Body of pancreas (tissue), 4 donors: ENCODE data around the gene UBE2E3. TPM values are rescaled to one million over a fixed set of nuclear protein-coding genes. Genes with fewer than 3 reads are reported as not detected.

Experiments
- ATAC-seq: fragments of 150-250 bp; one replicate; pipeline ENCODE4 v1.9.1; 2016
- DNase-seq, 4 donors: peaks; one replicate each; pipeline ENCODE4 v3.0.0-alpha.2; 2019
- H3K27ac ChIP-seq, 4 donors: fragments of 200-600 bp; sonication (generic); 1 replicate in 3 of 4; 2 replicates in 1 of 4; pipeline versions ENCODE4 v1.5.1 to v1.6.1; 2016 to 2019; ENCODE audit warnings: mild to moderate bottlenecking in 1 of 4, mixed read lengths in 1 of 4, moderate library complexity in 1 of 4
- H3K27me3 ChIP-seq, 2 donors: fragments of 200-600 bp; sonication (generic); one replicate each; pipeline ENCODE4 v1.6.0; 2016; ENCODE audit warnings: mild to moderate bottlenecking in 1 of 2
- H3K36me3 ChIP-seq, 2 donors: fragments of 200-600 bp; sonication (generic); replicated peaks in 1 of 2; 2 replicates each; pipeline ENCODE4 v1.5.1; 2016; ENCODE audit warnings: low read depth in 2 of 2; ENCODE audit not compliant: insufficient read depth in 1 of 2
- H3K4me1 ChIP-seq: fragments of 200-600 bp; sonication (generic); one replicate; pipeline ENCODE4 v1.6.0; 2016
- H3K4me3 ChIP-seq, 2 donors: fragments of 200-600 bp; sonication (generic); 1 replicate in 1 of 2; 2 replicates in 1 of 2; pipeline ENCODE4 v1.5.1; 2016 to 2019
- H3K9me3 ChIP-seq, 3 donors: fragments of 200-600 bp; sonication (generic); 1 replicate in 2 of 3; 2 replicates in 1 of 3; pipeline ENCODE4 v1.5.1; 2016
- POLR2A ChIP-seq, 3 donors: fragments of 450-650 bp; IDR thresholded peaks; one replicate each; pipeline ENCODE4 v1.6.1; 2016; ENCODE audit warnings: antibody characterized with exemption in 3 of 3, mild to moderate bottlenecking in 2 of 3
- WGBS, 2 donors: methylation state at CpG; one replicate each; pipeline ENCODE4 v1.1.5; 2017; 5-methylcytosine and 5-hydroxymethylcytosine counted together
- intact Hi-C: fragments of 100-400 bp; cut with DNase I; formaldehyde crosslinking; loops from one replicate; pipeline ENCODE4 v1.15.1; 2023
- total RNA-seq, 2 donors: library from RNA; depleted of rRNA; stranded (reverse); fragments of >200 nt; gene quantifications; one replicate each; pipeline ENCODE4 v1.1.0, GENCODE V29; 2016
- TF ChIP-seq, protein P1 (sequence below), 7 experiments: fragments of 450-650 bp in 4 of 7; fragments of 200-600 bp in 3 of 7; sonication (generic) in 3 of 7; IDR thresholded peaks; one replicate each; pipeline ENCODE4 v1.5.1; 2016 to 2019; ENCODE audit warnings: antibody characterized with exemption in 7 of 7

Gene UBE2E3
- total RNA-seq, 2 donors from 2014 or later = 30.3 to 38.7 TPM

DNA sequence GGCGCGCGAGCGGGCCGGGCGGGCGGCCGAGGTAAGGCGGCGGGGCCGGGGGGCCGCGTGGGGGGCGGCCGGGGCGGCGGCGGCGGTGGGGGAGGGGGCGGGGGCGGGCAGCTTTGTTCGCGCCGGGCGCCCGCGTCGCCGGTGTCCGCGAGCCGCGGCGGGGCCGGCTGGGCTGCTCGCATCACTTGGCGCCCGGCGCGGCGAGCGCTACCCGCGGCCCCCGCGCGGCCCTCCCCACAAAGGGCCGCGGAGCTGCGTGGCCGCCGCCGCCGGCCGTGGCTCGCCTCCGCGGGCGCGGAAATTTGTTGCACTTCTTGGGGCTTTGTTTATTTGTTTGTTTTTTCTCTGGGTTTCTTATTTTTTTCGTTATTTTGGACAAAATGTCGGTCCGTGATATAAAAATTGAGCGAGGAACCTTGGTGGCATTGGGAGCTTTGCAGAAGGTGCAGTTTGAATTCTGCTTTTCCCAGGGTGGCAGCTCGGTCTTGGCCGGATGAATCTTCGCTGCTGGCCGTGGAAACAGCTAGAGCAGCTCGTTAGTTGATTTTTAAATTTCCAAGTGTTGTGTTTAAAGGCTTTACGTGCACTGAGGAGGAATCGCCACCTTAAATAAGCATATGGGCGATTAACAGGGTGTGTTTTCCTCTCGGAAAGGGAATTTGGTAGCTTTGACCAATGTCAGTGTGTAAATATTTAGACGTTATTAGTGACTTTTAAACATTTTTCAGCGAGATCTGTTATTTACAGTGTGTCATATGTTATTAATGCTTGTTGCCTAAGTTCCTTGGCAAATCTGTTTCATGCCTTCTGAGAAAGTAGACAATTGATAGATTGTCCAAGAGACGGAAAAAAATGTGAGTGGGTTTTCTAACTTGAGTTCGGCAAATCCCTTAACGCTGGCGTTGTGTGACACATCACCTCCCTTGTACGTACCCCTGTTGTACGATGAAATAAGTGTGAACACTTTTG is 822 bp downstream of the UBE2E3 start:
- H3K27ac ChIP-seq = peak overlapping the region; percentile 82 to 87 (median 86)
- peak overlapping the region in 1 of 2 donors; percentile 53 for H3K4me3 ChIP-seq
- peaks cover 47% of the 10 kb centered on the region for H3K4me1 ChIP-seq
- intact Hi-C loops = no loop called here
- TF ChIP-seq, protein P1, sequence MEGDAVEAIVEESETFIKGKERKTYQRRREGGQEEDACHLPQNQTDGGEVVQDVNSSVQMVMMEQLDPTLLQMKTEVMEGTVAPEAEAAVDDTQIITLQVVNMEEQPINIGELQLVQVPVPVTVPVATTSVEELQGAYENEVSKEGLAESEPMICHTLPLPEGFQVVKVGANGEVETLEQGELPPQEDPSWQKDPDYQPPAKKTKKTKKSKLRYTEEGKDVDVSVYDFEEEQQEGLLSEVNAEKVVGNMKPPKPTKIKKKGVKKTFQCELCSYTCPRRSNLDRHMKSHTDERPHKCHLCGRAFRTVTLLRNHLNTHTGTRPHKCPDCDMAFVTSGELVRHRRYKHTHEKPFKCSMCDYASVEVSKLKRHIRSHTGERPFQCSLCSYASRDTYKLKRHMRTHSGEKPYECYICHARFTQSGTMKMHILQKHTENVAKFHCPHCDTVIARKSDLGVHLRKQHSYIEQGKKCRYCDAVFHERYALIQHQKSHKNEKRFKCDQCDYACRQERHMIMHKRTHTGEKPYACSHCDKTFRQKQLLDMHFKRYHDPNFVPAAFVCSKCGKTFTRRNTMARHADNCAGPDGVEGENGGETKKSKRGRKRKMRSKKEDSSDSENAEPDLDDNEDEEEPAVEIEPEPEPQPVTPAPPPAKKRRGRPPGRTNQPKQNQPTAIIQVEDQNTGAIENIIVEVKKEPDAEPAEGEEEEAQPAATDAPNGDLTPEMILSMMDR (IDR thresholded peaks at IDR 0.05) = no peak
- TF ChIP-seq POLR2A (IDR thresholded peaks at IDR 0.05) = peak in 1 of 3 donors; percentile 6
- no peaks in the 10 kb centered on the region for H3K9me3 ChIP-seq
- 0 to 1% methylated on average over 46 to 73 of the region's 81 CpGs for WGBS, 2 donors
- ATAC-seq (peak; percentile 9), DNase-seq (peak in 3 of 4 donors; percentile 15 to 44 (median 19))
- H3K36me3 ChIP-seq = no peaks in the 10 kb centered on the region
- no peaks in the 10 kb centered on the region for H3K27me3 ChIP-seq

DNA sequence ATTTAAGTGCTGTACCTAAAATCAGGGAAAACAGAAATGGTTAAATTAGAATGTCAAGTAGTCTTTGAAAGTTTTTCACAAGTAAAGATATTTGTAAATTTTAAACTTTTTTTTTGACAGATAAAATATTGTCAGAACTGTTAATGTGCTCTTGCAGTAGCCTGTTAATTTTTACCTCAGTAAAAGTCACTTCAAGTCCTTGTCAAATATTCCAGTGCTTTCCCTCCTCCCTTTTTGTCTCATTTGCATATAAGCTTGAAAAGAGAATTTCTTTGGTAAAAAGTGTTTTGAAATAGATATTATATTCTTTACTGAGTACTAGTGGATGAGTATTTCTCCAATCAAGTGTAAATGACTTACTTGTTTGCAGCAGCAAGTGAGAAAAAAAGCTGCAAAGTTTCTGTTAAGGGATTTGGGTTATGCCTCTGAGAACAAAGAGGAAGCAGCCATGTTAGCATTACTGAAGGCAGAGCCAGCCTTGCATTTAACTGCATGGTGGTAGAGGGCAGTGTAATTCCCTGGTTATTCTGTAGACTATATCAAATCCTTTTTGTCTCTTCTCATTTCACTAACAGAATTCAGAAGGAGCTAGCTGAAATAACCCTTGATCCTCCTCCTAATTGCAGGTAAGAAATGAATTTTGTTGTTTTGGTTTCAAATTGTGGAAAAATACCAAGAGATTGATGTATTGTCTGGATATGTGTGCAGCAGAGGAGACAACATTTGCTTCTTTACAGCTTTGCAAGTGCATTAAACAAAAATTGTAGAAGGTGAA is 3.2 kb downstream of the UBE2E3 start:
- Histone ChIP-seq H3K27me3 (no peaks in the 10 kb centered on the region), H3K27ac (peak overlapping the region in 3 of 4 donors; percentile 56 to 82 (median 62)), H3K4me1 (peaks cover 47% of the 10 kb centered on the region), H3K36me3 (no peaks in the 10 kb centered on the region), H3K9me3 (no peaks in the 10 kb centered on the region), H3K4me3 (no peak overlapping the region)
- intact Hi-C loops = no loop called here
- peak; percentile 20 to 63 (median 46) for DNase-seq
- TF ChIP-seq, protein P1 (IDR thresholded peaks at IDR 0.05) = peak in 4 of 7 experiments; percentile 6 to 29 (median 26)
- no peak for TF ChIP-seq POLR2A (IDR thresholded peaks at IDR 0.05)
- ATAC-seq = no peak

- intact Hi-C loops = no loop called here
- Histone ChIP-seq H3K4me1 (peaks cover 40% of the 10 kb centered on the region), H3K27me3 (no peaks in the 10 kb centered on the region), H3K4me3 (no peak overlapping the region), H3K27ac (no peak overlapping the region), H3K9me3 (no peaks in the 10 kb centered on the region), H3K36me3 (no peaks in the 10 kb centered on the region)
- ATAC-seq = no peak
- TF ChIP-seq, protein P1 (IDR thresholded peaks at IDR 0.05) = no peak
- DNase-seq = no peak
- 28 to 33% methylated on average over 2 of the region's 2 CpGs for WGBS, 2 donors
Measured at GRCh38 chr2:180985771-180986395, 5.5 kb downstream of the UBE2E3 start.

GRCh38 chr2:180987146-180987545 is 6.7 kb downstream of the UBE2E3 start:
- H3K4me1 ChIP-seq = peaks cover 38% of the 10 kb centered on the region
- H3K4me3 ChIP-seq = no peak overlapping the region
- no peak for TF ChIP-seq POLR2A (IDR thresholded peaks at IDR 0.05)
- ATAC-seq (no peak), DNase-seq (no peak)
- no peaks in the 10 kb centered on the region for H3K27me3 ChIP-seq
- WGBS, 2 donors = 49 to 53% methylated on average over 2 of the region's 2 CpGs
- H3K27ac ChIP-seq = no peak overlapping the region
- no peaks in the 10 kb centered on the region for H3K36me3 ChIP-seq
- intact Hi-C loops = no loop called here
- no peaks in the 10 kb centered on the region for H3K9me3 ChIP-seq

- Histone ChIP-seq H3K4me1 (peaks cover 8% of the 10 kb centered on the region), H3K9me3 (no peaks in the 10 kb centered on the region), H3K27me3 (no peaks in the 10 kb centered on the region), H3K36me3 (no peaks in the 10 kb centered on the region), H3K27ac (no peak overlapping the region), H3K4me3 (no peak overlapping the region)
- no peak for DNase-seq
- intact Hi-C loops = no loop called here
- no peak for ATAC-seq
- 57 to 76% methylated on average over 3 of the region's 3 CpGs for WGBS, 2 donors
- TF ChIP-seq, protein P1 (IDR thresholded peaks at IDR 0.05) = no peak
- TF ChIP-seq POLR2A (IDR thresholded peaks at IDR 0.05) = no peak
Measured at GRCh38 chr2:180990337-180990736, 9.9 kb downstream of the UBE2E3 start.
